Lower leg skin (tissue), 3 donors: ENCODE measurements around the gene PLA2G4E.

Experiments
- POLR2A ChIP-seq, 2 donors: fragments of 450-650 bp; IDR thresholded peaks; one replicate each; pipeline ENCODE4 v1.6.1; 2016 to 2017; ENCODE audit warnings: antibody characterized with exemption in 2 of 2, mild to moderate bottlenecking in 1 of 2, moderate library complexity in 1 of 2
- TF ChIP-seq, protein P1 (sequence below), 3 donors: fragments of 450-650 bp; IDR thresholded peaks; one replicate each; pipeline ENCODE4 v1.5.1; 2016; ENCODE audit warnings: antibody characterized with exemption in 3 of 3, mild to moderate bottlenecking in 3 of 3, moderate library complexity in 2 of 3

DNA sequence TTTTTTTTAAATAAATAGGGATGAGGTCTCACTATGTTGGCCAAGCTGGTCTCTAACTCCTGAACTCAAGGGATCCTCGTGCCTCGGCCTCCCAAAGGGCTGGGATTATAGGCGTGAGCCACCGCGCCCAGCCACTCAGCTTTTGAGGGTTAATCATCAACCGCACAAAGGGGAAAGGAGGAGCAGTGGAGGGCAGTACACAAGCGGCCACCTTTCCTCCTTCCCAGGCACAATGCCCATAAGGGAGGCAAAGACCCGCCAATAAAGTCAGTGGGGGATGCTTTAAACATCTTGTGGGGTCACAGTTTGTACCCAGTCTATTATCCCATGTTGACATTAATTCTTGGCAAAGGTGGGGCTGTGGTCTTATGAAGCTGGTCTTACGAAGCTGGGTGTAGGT lies 80.9 kb downstream of the PLA2G4E start:
- TF ChIP-seq, protein P1, sequence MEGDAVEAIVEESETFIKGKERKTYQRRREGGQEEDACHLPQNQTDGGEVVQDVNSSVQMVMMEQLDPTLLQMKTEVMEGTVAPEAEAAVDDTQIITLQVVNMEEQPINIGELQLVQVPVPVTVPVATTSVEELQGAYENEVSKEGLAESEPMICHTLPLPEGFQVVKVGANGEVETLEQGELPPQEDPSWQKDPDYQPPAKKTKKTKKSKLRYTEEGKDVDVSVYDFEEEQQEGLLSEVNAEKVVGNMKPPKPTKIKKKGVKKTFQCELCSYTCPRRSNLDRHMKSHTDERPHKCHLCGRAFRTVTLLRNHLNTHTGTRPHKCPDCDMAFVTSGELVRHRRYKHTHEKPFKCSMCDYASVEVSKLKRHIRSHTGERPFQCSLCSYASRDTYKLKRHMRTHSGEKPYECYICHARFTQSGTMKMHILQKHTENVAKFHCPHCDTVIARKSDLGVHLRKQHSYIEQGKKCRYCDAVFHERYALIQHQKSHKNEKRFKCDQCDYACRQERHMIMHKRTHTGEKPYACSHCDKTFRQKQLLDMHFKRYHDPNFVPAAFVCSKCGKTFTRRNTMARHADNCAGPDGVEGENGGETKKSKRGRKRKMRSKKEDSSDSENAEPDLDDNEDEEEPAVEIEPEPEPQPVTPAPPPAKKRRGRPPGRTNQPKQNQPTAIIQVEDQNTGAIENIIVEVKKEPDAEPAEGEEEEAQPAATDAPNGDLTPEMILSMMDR (IDR thresholded peaks at IDR 0.05), result no peak
- TF ChIP-seq POLR2A (IDR thresholded peaks at IDR 0.05), result no peak
